NCI-H2081 treated with DMSO at 0.1 percent for 48 hours (cell line): ENCODE results near the gene FAM98C.
"Not testable (repeated sequence)": the region's sequence is repeated elsewhere in the genome, so short reads cannot be mapped to it uniquely, and the experiment has no call there.

Source experiments
- DNase-seq: peaks from one replicate; lab custom pipeline; 2025; lab: John Stamatoyannopoulos, UW

FAM98C gene

DNA sequence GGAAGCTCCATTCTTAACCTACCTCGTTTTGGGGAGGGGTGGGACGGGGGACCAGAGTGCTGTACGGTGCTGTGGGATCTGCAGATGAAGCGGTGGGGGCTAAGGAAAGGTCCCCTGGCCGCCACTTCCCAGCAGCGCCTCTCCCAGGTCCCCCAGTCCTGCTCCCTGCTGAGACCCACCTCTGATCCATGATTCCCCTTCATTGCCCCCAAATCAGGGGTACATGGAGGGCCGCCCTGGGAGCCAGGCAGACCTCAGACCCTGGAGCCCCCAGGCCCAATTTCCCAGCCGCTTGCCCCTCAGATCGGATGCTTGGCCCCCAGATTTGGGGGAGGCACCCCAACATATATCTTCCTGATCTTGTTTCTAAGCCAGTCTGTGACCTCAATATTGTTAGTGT, 3.8 kb upstream of the FAM98C start:
- DNase-seq, result no peak

- DNase-seq, result no peak
Observed at GRCh38 chr19:38399537-38399936, 3.4 kb upstream of the FAM98C start.

- DNase-seq, result no peak
Observed at GRCh38 chr19:38400361-38400760, 2.5 kb upstream of the FAM98C start.

GRCh38 chr19:38401148-38401547, 1.7 kb upstream of the FAM98C start:
- no peak for DNase-seq

DNA sequence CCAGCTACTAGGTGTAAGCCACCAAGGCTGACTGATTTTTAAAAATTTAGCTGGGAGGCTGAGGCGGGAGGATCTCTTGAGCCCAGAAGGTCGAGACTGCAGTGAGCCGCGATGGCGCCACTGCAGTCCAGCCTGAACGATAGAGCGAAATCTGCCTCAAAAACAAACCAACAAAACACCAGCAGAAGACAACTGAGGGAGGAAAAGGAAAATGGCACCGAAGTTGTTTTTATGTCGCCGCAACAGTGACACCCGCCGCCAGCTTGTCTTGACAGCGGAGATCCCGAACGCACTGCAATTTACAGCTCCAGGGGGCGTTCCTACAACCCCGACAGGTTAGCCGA, 298 bp upstream of the FAM98C start:
- no peak for DNase-seq

DNA sequence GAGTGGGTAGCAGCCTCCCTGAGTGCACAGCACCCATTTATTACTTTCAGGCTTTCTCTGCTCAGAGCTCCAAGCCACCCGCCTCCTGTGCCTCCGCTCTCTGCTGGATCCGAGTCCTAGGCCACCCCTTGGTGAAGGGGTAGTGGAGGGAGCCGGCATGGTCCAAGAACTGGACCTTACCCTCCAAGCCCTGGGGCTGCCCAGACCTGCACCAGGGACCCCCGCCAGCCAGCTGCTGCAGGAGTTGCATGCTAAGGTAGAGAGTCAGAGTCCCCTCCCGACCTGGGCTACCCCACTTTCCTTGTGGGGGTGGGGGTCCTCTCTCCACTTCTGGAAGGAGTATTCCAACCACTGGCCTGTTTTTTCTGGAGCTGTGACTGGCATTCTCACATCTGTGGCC, 2.0 kb downstream of the FAM98C start:
- no peak for DNase-seq

- DNase-seq, result no peak
Observed at GRCh38 chr19:38405276-38405675, 2.4 kb downstream of the FAM98C start.

DNA sequence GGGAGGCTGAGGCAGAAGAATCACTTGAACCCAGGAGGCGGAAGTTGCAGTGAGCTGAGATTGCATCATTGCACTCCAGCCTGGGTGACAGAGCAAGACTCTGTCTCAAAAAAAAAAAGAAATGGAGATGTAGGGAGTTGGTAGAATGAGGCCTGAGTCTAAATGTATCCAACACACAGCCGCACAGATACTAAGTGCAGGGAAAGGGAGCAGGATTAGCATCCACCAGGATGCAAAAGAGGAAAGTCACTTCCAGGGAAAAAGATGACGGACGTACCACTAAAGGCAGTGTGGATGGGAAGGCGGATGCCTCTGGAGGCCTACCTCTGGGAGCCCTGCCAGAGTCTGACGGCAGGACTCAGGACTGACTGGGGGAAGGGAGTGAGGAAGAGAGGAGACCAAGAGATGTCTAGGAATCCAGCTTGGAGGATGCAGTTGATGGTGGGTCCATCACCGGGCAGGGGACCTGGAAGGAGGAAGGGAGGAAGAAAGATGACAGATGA, 6.8 kb downstream of the FAM98C start:
- no peak for DNase-seq

DNA sequence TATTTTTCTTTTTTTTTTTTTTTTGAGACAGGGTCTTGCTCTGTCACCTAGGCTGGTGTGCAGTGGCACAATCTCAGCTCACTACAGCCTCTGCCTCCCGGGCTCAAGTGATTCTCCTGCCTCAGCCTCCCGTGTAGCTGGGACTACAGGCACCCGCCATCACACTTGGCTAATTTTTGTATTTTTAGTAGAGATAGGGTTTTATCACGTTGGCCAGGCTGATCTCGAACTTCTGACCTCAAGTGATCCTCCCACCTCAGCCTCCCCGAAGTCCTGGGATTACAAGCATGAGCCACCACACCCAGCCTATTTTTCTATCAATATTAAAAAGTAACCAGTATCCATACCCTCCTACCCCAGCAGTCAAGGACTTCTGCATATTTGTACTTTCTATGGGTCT, 7.5 kb downstream of the FAM98C start:
- not testable (repeated sequence) for DNase-seq

- no peak for DNase-seq
Observed at GRCh38 chr19:38411041-38411712, 8.3 kb downstream of the FAM98C start.

- DNase-seq, result not testable (repeated sequence)
Observed at GRCh38 chr19:38411898-38412297, 9.0 kb downstream of the FAM98C start.

- DNase-seq, result no peak
Observed at GRCh38 chr19:38412491-38412890, 9.6 kb downstream of the FAM98C start.

DNA sequence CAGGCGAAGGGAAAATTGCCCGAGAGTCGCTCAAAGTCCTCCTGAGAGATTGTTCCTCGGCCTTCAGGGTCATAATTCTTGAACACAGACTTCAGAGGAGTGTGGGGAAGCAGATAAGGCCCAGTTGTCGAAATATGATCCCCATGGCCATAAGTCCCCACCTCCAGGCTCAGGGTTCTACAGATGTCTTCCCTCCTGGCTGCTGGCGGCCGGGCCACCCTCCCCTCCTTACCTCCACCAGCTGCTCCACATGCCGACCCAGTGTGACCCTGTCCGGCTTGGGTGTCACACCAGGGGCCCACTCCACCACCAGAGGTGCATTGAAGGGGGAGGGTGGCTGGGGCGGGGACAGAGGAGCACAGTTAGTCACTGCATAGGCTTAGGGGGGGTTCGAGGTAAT, 10.1 kb downstream of the FAM98C start:
- no peak for DNase-seq

- DNase-seq, result no peak
Observed at GRCh38 chr19:38413416-38413815, 10.5 kb downstream of the FAM98C start.

- DNase-seq, result no peak
Observed at GRCh38 chr19:38417146-38417543, 14.3 kb downstream of the FAM98C start.

GRCh38 chr19:38417544-38418506, 14.9 kb downstream of the FAM98C start:
- DNase-seq, result no peak

DNA sequence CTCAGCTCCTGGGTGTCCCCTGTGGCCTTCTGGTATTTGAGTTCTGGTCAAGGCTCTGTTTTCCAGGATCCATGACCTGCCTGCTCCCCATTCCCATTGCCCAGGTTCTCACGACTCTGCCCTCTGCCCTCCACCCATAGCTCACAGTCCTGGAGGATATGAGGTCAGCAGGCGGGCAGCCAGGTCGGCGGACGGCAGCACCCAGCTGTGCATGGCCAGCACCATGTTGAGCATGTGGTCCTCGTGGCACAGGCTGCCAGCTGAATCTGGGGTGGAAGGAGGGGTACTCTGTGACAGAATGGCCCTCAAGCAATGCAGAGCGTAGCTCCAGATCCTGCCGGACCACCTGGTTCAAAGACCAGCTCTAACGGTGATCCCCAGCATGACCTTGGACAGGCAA, 18.0 kb downstream of the FAM98C start:
- no peak for DNase-seq

GRCh38 chr19:38421856-38422255, 19.0 kb downstream of the FAM98C start:
- no peak for DNase-seq

GRCh38 chr19:38422438-38422837, 19.5 kb downstream of the FAM98C start:
- DNase-seq, result no peak

- DNase-seq, result no peak
Observed at GRCh38 chr19:38424272-38424671, 21.4 kb downstream of the FAM98C start.

DNA sequence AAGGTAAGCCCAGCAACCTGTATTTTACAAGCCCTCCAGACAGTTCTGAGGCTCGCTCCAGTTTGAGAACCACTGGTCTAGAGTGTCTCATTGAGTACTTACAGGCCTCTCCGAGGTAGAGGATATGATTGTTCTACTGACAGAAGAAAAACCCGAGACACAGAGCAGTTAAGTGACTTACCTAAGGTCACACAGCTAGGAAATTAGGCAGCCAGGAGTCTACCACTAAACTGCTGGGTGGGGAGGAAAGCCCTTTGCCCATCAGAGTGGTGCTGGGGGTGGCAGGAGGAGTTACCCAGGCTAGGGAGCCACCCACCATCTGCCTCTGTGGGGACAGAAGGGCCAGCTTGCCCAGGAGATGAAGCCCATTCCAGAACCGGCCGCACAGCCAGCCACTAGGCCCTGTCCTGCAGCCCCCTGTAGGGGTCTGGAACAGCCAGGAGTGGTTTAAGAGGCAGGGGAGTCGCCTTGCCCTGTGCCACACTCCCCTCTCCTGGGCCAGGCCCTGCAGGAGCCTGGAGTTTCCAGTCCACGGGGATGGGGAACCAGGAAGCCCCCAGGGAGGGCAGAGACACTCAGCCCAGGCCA, 22.4 kb downstream of the FAM98C start:
- DNase-seq, result no peak

GRCh38 chr19:38425810-38426466, 23.0 kb downstream of the FAM98C start, which contains the start of gene RASGRP4:
RASGRP4 (minus strand) TSS chr19:38426219; CDS start chr19:38426091, 128 bp downstream.
- DNase-seq, result no peak
